Mesothelial cell of epicardium (in vitro differentiated cells): ENCODE measurements around the gene GRM8. TPM values are rescaled to one million over a fixed set of nuclear protein-coding genes. Genes with fewer than 3 reads are reported as not detected.

Experiments
- DNase-seq, 2 experiments: peaks; one replicate each; pipeline ENCODE4 v3.0.0; 2021; ENCODE audit warnings: low spot score in 2 of 2; ENCODE audit not compliant: unreplicated experiment in 2 of 2
- H3K27ac Mint-ChIP-seq: 2 replicates; pipeline ENCODE4 v1.8.0; 2021; ENCODE audit warnings: mixed read lengths
- H3K27me3 Mint-ChIP-seq: 2 replicates; pipeline ENCODE4 v1.8.0; 2021; ENCODE audit warnings: low read depth, mixed read lengths
- H3K36me3 Mint-ChIP-seq: 2 replicates; pipeline ENCODE4 v1.8.0; 2021; ENCODE audit warnings: mixed read lengths
- H3K4me1 Mint-ChIP-seq: 2 replicates; pipeline ENCODE4 v1.8.0; 2021; ENCODE audit warnings: mixed read lengths
- H3K4me3 Mint-ChIP-seq: 2 replicates; pipeline ENCODE4 v1.8.0; 2021; ENCODE audit warnings: mild to moderate bottlenecking, moderate library complexity, mixed read lengths
- H3K9me3 Mint-ChIP-seq: 2 replicates; pipeline ENCODE4 v1.8.0; 2021; ENCODE audit warnings: mixed read lengths
- CTCF ChIP-seq: fragments of 200-600 bp; sonication (generic); IDR thresholded peaks from one replicate; pipeline ENCODE4 v1.5.0; 2021; ENCODE audit warnings: antibody characterized with exemption; ENCODE audit not compliant: unreplicated experiment
- total RNA-seq: library from RNA; stranded (reverse); gene quantifications from 3 replicates; pipeline ENCODE4 v1.2.1, GENCODE V29; 2021

GRM8 gene
- total RNA-seq, 1 donor from 2014 or later, result 1.0 TPM

GRCh38 chr7:127150543-127150942 lies 102.2 kb downstream of the GRM8 start:
- no peaks in the 10 kb centered on the region for H3K4me1 Mint-ChIP-seq
- H3K27me3 Mint-ChIP-seq, result peaks cover 26% of the 10 kb centered on the region
- no peak for DNase-seq
- no peak overlapping the region for H3K27ac Mint-ChIP-seq
- H3K9me3 Mint-ChIP-seq, result no peaks in the 10 kb centered on the region
- TF ChIP-seq CTCF, result no peak
- H3K36me3 Mint-ChIP-seq, result no peaks in the 10 kb centered on the region
- H3K4me3 Mint-ChIP-seq, result no peak overlapping the region

DNA sequence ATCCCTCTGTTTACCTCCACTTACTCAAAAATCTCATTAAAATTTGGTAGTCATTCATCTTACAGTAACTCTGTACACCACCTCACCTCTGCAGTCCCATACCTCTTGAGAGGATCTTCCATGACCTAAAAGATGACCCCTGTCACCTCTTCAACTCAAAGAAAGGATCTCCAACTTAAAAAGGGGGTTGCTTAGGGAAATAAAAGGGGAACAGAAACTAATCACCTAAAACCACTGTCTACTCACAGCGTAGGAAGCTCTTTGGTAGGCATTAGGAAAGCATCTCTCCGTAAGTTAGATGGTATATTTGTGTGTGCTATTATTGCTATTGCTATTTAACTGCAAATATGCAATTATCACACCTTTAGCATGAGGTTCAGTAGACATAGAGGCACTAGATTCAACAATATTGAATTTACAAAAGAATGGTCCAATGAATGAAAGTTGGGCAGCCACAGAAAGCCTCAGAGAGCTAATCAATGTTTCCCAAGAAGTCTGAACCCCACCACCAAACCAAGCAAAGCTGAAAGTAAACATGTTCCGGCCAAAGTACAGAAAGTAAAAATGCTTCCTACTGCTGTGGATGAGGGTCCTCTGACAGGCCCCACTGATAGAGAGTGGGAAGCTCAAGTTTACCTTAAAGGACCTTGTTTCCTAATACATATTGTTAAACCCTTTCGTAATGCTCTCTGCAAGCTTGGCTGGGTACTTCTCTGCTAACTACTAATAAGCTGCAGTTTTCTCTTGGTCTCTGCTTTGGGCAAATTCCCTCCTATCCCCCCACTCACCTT lies 105.8 kb downstream of the GRM8 start:
- no peak for DNase-seq
- Mint-ChIP-seq H3K9me3 (no peaks in the 10 kb centered on the region), H3K4me1 (no peaks in the 10 kb centered on the region), H3K27ac (no peak overlapping the region), H3K4me3 (no peak overlapping the region), H3K27me3 (peaks cover 15% of the 10 kb centered on the region), H3K36me3 (no peaks in the 10 kb centered on the region)
- no peak for TF ChIP-seq CTCF

DNA sequence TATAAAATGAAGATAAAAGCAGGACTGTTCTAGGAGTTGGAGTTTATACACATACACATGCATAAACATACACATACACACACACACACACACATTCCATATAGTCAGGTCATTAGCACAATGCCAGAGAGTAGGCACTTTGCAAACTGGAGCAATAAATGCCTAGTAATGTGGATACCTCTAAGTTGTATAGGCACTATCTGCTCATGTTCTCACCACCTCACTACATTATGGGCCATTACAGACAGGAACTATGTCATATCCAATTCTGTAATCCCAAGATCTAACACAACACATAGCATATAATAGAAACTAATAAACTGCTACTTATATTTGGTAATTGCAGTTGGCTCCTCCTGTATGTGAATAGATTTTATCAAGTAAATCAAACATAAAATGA lies 115.6 kb downstream of the GRM8 start:
- H3K27ac Mint-ChIP-seq, result no peak overlapping the region
- H3K36me3 Mint-ChIP-seq, result no peaks in the 10 kb centered on the region
- H3K9me3 Mint-ChIP-seq, result no peaks in the 10 kb centered on the region
- DNase-seq, result no peak
- TF ChIP-seq CTCF, result no peak
- no peaks in the 10 kb centered on the region for H3K4me1 Mint-ChIP-seq
- no peak overlapping the region for H3K4me3 Mint-ChIP-seq
- H3K27me3 Mint-ChIP-seq, result peaks cover 4% of the 10 kb centered on the region

- no peak overlapping the region for H3K4me3 Mint-ChIP-seq
- H3K4me1 Mint-ChIP-seq, result no peaks in the 10 kb centered on the region
- H3K9me3 Mint-ChIP-seq, result no peaks in the 10 kb centered on the region
- no peaks in the 10 kb centered on the region for H3K36me3 Mint-ChIP-seq
- no peak for DNase-seq
- TF ChIP-seq CTCF, result no peak
- peaks cover 4% of the 10 kb centered on the region for H3K27me3 Mint-ChIP-seq
- H3K27ac Mint-ChIP-seq, result no peak overlapping the region
Observed at GRCh38 chr7:127135871-127136485, 116.8 kb downstream of the GRM8 start.

- Mint-ChIP-seq H3K27ac (no peak overlapping the region), H3K9me3 (no peaks in the 10 kb centered on the region)
Observed at GRCh38 chr7:127123220-127123619, 129.5 kb downstream of the GRM8 start.

More at GRCh38 chr7:127123220-127123619, 129.5 kb downstream of the GRM8 start:
- DNase-seq, result no peak
- H3K4me1 Mint-ChIP-seq, result no peaks in the 10 kb centered on the region
- no peak for TF ChIP-seq CTCF
- H3K4me3 Mint-ChIP-seq, result no peak overlapping the region
- no peaks in the 10 kb centered on the region for H3K36me3 Mint-ChIP-seq
- H3K27me3 Mint-ChIP-seq, result peaks cover 9% of the 10 kb centered on the region
